CD4-positive, alpha-beta memory T cell (primary cell): ENCODE results near the gene DHRS9. TPM values are rescaled to one million over a fixed set of nuclear protein-coding genes. Genes with fewer than 3 reads are reported as not detected.

Experiments used
- CTCF ChIA-PET: fragments of 350-600 bp; sonication (Branson Sonifier 250); formaldehyde crosslinking; loops from one replicate; lab custom pipeline; 2021; ENCODE audit warnings: inconsistent platforms; ENCODE audit not compliant: partially characterized antibody; lab: Charles Lee
- POLR2A ChIA-PET: fragments of 350-600 bp; sonication (Branson Sonifier 250); formaldehyde crosslinking; loops from one replicate; lab custom pipeline; 2021; ENCODE audit not compliant: partially characterized antibody; lab: Charles Lee
- DNase-seq, 5 donors: peaks; one replicate each; pipeline versions ENCODE4 v3.0.0 to v3.0.0-alpha.2; 2020 to 2022; ENCODE audit warnings: mixed read lengths in 1 of 5
- H3K27ac ChIP-seq: one replicate; pipeline ENCODE4 v1.7.0; 2013; ENCODE audit warnings: low read depth, low read length
- H3K27me3 ChIP-seq: 2 replicates; pipeline ENCODE4 v1.7.0; 2013; ENCODE audit warnings: mild to moderate bottlenecking, low read length, moderate library complexity; ENCODE audit not compliant: insufficient read depth
- H3K36me3 ChIP-seq: 2 replicates; pipeline ENCODE4 v1.7.0; 2013; ENCODE audit warnings: mild to moderate bottlenecking, low read length, moderate library complexity; ENCODE audit not compliant: insufficient read depth
- H3K4me1 ChIP-seq: 2 replicates; pipeline ENCODE4 v1.7.0; 2013; ENCODE audit warnings: mild to moderate bottlenecking, low read length, moderate library complexity; ENCODE audit not compliant: insufficient read depth
- H3K4me3 ChIP-seq, 2 donors: one replicate each; pipeline ENCODE4 v1.7.0; 2013; ENCODE audit warnings: low read length in 2 of 2, mild to moderate bottlenecking in 1 of 2
- H3K9me3 ChIP-seq, 2 donors: one replicate each; pipeline ENCODE4 v1.7.0; 2013; ENCODE audit warnings: low read length in 2 of 2, control low read depth in 1 of 2; ENCODE audit not compliant: control insufficient read depth in 1 of 2
- H3K27ac Mint-ChIP-seq, 7 donors: one replicate each; pipeline ENCODE4 v1.8.0; 2020 to 2021; ENCODE audit warnings: mixed read lengths in 7 of 7, mild to moderate bottlenecking in 6 of 7, inconsistent platforms in 3 of 7, moderate library complexity in 3 of 7
- H3K27me3 Mint-ChIP-seq, 2 donors: one replicate each; pipeline ENCODE4 v1.8.0; 2020 to 2021; ENCODE audit warnings: mixed read lengths in 2 of 2
- H3K36me3 Mint-ChIP-seq, 2 donors: one replicate each; pipeline ENCODE4 v1.8.0; 2020 to 2021; ENCODE audit warnings: mixed read lengths in 2 of 2, inconsistent platforms in 1 of 2, mild to moderate bottlenecking in 1 of 2
- H3K4me1 Mint-ChIP-seq, 4 donors: one replicate each; pipeline ENCODE4 v1.8.0; 2020 to 2021; ENCODE audit warnings: mixed read lengths in 4 of 4, mild to moderate bottlenecking in 1 of 4
- H3K4me3 Mint-ChIP-seq, 8 donors: one replicate each; pipeline ENCODE4 v1.8.0; 2020 to 2021; ENCODE audit warnings: mixed read lengths in 8 of 8, mild to moderate bottlenecking in 7 of 8, moderate library complexity in 6 of 8, inconsistent platforms in 3 of 8
- H3K9me3 Mint-ChIP-seq, 8 donors: one replicate each; pipeline ENCODE4 v1.8.0; 2020 to 2021; ENCODE audit warnings: mixed read lengths in 8 of 8, mild to moderate bottlenecking in 5 of 8, inconsistent platforms in 3 of 8, moderate library complexity in 1 of 8
- intact Hi-C: fragments of 100-400 bp; cut with micrococcal nuclease; formaldehyde crosslinking; loops from one replicate; pipeline ENCODE4 v1.15.1; 2023
- polyA plus RNA-seq, 2 donors: library from polyadenylated mRNA; unstranded; fragments of 300-500 nt; fragmentation: Illumina TruSeq; gene quantifications; one replicate each; pipeline ENCODE4 v1.2.3, GENCODE V29; 2021
- total RNA-seq, 2 experiments: library from RNA; stranded (reverse); gene quantifications; one replicate each; pipeline ENCODE4 v1.2.3, GENCODE V29; 2021

Gene DHRS9
- total and polyA plus RNA-seq, 4 experiments from 2014 or later = 0.32 to 0.44 TPM; not detected in 2

DNA sequence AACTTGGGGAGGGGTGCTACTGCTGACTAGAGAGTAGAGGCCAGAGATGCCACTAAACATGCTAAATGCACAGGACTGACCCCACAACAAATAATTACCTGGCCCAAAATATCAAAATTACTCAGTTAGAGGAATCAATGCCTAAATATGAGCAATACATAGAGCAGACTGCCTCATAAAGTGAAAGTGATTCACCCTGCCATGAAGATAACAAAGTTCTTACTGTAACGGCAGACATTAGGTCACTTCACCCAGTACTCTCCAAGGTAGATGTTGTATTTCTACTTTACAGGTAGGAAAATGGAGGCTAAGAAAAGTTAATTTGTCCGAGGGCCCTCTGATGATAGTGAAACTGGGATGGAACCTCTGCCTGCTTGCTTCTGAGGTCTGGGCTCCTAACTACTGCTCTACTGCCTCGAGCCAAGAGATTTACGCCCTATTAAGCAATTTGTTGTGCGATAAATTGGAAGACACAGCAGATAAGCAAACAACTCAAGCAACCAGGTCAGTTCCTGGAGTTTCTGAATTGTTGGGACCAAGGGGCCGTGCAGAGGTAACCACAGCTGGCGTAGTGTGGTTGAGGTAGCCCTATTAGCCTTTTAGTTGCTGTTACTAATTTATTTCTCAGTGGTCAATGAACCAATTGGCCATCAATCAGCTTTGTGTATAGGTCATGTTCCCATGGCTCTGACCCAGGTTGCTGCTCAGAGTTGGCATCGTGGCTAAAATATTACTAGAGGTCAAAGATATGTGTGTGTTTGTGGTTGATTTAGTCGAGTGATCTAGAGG, 4.8 kb downstream of the DHRS9 start:
- ChIA-PET POLR2A (no interaction called here), CTCF (no interaction called here)
- no peaks in the 10 kb centered on the region for H3K36me3 ChIP-seq
- H3K4me1 ChIP-seq = peaks cover 4% of the 10 kb centered on the region
- H3K27ac Mint-ChIP-seq = no peak overlapping the region
- H3K4me3 ChIP-seq = no peak overlapping the region
- DNase-seq = no peak
- no peaks in the 10 kb centered on the region for H3K9me3 ChIP-seq
- intact Hi-C loops = no loop called here
- no peaks in the 10 kb centered on the region for H3K9me3 Mint-ChIP-seq
- H3K4me1 Mint-ChIP-seq = peaks cover 0 to 4% (median 3%) of the 10 kb centered on the region in 4 donors
- H3K36me3 Mint-ChIP-seq = no peaks in the 10 kb centered on the region
- no peaks in the 10 kb centered on the region for H3K27me3 ChIP-seq
- H3K27ac ChIP-seq = no peak overlapping the region
- no peaks in the 10 kb centered on the region for H3K27me3 Mint-ChIP-seq
- peak overlapping the region in 1 of 8 donors; percentile 2 for H3K4me3 Mint-ChIP-seq

GRCh38 chr2:169077674-169078240, 8.4 kb downstream of the DHRS9 start:
- Histone ChIP-seq H3K4me1 (no peaks in the 10 kb centered on the region), H3K4me3 (no peak overlapping the region), H3K27me3 (no peaks in the 10 kb centered on the region), H3K36me3 (no peaks in the 10 kb centered on the region), H3K9me3 (no peaks in the 10 kb centered on the region), H3K27ac (no peak overlapping the region)
- intact Hi-C loops = no loop called here
- H3K27me3 Mint-ChIP-seq = no peaks in the 10 kb centered on the region
- H3K27ac Mint-ChIP-seq = no peak overlapping the region
- H3K4me3 Mint-ChIP-seq = no peak overlapping the region
- POLR2A ChIA-PET = no interaction called here
- H3K4me1 Mint-ChIP-seq = peaks cover 0 to 4% (median under 1%) of the 10 kb centered on the region in 4 donors
- CTCF ChIA-PET = no interaction called here
- no peaks in the 10 kb centered on the region for H3K36me3 Mint-ChIP-seq
- no peaks in the 10 kb centered on the region for H3K9me3 Mint-ChIP-seq
- DNase-seq = no peak

DNA sequence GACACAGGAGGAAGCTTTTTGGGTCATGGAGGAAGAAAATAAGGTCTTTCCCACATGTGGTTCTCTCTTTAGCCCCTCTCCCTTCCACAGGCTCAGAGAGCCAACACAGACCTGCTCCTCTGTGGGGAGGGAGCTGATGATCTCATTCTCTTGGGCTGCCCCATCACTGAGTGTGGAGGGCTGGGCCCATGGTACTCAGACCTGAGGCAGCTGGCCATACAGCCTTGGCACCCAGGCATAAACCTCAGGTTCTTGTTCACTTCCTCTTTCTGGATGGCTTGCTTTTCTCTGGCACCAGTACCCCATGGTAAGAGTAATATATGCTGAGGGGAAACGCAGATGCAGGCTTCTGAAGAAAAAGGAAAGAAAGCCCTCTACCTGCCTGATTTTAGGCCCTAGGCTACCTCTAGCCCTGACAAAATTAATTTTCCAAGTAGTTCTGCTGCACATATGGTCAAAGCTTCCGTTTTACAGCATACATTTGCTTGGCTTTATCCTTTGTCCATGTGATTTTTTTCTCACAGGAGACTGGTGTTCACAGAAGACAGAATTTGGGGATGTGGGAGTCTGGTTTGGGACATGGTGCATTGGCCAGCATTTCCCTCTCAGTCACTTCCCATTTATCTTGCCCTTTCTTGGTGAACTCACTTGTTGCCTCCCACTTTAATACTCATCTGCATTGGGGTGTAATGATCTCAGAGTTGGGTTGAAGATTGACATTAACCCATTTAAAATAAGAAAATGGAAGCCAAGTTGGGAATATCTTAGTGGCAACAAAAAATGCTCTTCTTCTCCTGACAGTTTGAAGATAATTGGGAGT, 11.1 kb downstream of the DHRS9 start:
- no peaks in the 10 kb centered on the region for H3K36me3 ChIP-seq
- H3K27me3 ChIP-seq = no peaks in the 10 kb centered on the region
- no peak overlapping the region for H3K4me3 ChIP-seq
- DNase-seq = no peak
- no peaks in the 10 kb centered on the region for H3K4me1 Mint-ChIP-seq
- intact Hi-C loops = no loop called here
- no peaks in the 10 kb centered on the region for H3K4me1 ChIP-seq
- H3K36me3 Mint-ChIP-seq = no peaks in the 10 kb centered on the region
- no peak overlapping the region for H3K27ac Mint-ChIP-seq
- H3K27me3 Mint-ChIP-seq = no peaks in the 10 kb centered on the region
- POLR2A ChIA-PET = no interaction called here
- H3K9me3 ChIP-seq = no peaks in the 10 kb centered on the region
- peaks cover 0 to 5% (median 0%) of the 10 kb centered on the region in 8 donors for H3K9me3 Mint-ChIP-seq
- H3K4me3 Mint-ChIP-seq = no peak overlapping the region
- H3K27ac ChIP-seq = no peak overlapping the region
- CTCF ChIA-PET = no interaction called here

DNA sequence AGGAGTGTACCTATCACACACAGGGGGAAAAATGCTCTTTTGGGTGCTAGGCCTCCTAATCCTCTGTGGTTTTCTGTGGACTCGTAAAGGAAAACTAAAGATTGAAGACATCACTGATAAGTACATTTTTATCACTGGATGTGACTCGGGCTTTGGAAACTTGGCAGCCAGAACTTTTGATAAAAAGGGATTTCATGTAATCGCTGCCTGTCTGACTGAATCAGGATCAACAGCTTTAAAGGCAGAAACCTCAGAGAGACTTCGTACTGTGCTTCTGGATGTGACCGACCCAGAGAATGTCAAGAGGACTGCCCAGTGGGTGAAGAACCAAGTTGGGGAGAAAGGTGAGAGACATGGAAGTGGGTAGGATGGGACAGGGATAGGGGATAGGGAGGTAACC, 12.2 kb downstream of the DHRS9 start:
- Mint-ChIP-seq H3K9me3 (peaks cover 0 to 12% (median 2%) of the 10 kb centered on the region in 8 donors), H3K27me3 (peaks cover 2 to 6% of the 10 kb centered on the region in 2 donors), H3K4me3 (no peak overlapping the region), H3K27ac (no peak overlapping the region), H3K4me1 (no peaks in the 10 kb centered on the region), H3K36me3 (no peaks in the 10 kb centered on the region)
- Histone ChIP-seq H3K4me1 (no peaks in the 10 kb centered on the region), H3K4me3 (no peak overlapping the region), H3K27me3 (no peaks in the 10 kb centered on the region), H3K36me3 (no peaks in the 10 kb centered on the region), H3K9me3 (no peaks in the 10 kb centered on the region), H3K27ac (no peak overlapping the region)
- ChIA-PET CTCF (no interaction called here), POLR2A (no interaction called here)
- no peak for DNase-seq
- intact Hi-C loops = no loop called here

DNA sequence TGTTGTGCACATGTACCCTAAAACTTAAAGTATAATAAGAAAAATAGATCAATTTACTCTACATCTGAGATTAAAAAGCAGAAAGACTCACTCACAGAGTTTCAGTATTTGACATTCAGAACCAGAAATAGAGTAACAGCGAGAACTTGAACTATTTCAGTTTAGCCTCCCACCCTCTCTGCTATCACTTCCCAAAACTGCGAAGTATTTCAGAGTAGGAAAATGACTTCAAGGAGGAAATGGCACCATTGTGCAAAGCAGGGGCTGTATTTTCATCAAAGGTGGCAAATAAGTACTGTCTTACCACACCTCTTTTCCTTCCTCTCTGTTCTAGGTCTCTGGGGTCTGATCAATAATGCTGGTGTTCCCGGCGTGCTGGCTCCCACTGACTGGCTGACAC, 13.6 kb downstream of the DHRS9 start:
- H3K36me3 ChIP-seq = no peaks in the 10 kb centered on the region
- CTCF ChIA-PET = interaction anchor here (1.1 kb wide), 1 partner anchor 49 kb away, joined by 3 read pairs; no protein-coding TSS in a partner anchor

DNA sequence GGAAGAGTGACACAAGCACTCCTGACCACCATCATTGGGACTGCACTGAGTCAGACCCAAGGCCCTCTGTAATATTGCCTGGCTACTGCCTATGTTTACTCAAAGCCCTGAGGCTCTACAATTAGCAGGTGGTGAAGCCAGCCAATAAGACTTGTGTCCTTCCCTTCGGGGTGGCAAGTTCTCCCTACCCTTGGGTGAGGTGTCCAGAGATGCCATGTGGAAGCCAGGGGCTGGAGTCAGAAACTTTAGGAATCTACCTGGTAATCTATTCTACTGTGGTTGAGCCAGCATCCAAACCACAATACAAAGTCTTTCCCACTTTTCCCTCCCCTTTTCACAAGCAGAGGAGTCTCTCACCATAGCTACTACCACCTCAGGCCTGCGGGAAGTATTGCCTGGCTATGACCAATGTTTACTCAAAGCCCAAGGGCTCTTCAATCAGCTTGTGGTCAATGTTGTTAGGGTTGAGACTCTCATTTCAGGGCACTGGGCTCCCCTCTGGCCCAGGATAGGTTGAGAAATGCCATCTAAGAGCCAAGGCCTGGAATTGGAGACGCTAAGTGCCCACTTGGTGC, 17.6 kb downstream of the DHRS9 start:
- no peaks in the 10 kb centered on the region for H3K4me1 Mint-ChIP-seq
- no peak overlapping the region for H3K27ac Mint-ChIP-seq
- intact Hi-C loops = no loop called here
- Histone ChIP-seq H3K27ac (no peak overlapping the region), H3K9me3 (no peaks in the 10 kb centered on the region), H3K36me3 (no peaks in the 10 kb centered on the region), H3K27me3 (no peaks in the 10 kb centered on the region), H3K4me1 (no peaks in the 10 kb centered on the region), H3K4me3 (no peak overlapping the region)
- POLR2A ChIA-PET = no interaction called here
- H3K36me3 Mint-ChIP-seq = no peaks in the 10 kb centered on the region
- CTCF ChIA-PET = interaction anchor here (2.4 kb wide), 1 partner anchor 22 kb away, joined by 8 read pairs; no protein-coding TSS in a partner anchor
- DNase-seq = no peak
- peaks cover 6 to 8% of the 10 kb centered on the region in 2 donors for H3K27me3 Mint-ChIP-seq
- peaks cover 0 to 12% (median 2%) of the 10 kb centered on the region in 8 donors for H3K9me3 Mint-ChIP-seq
- no peak overlapping the region for H3K4me3 Mint-ChIP-seq

More for the DNA sequence above, 13.6 kb downstream of the DHRS9 start:
- Mint-ChIP-seq H3K27me3 (peaks cover 2 to 6% of the 10 kb centered on the region in 2 donors), H3K27ac (no peak overlapping the region), H3K9me3 (peaks cover 0 to 12% (median 2%) of the 10 kb centered on the region in 8 donors), H3K4me1 (no peaks in the 10 kb centered on the region), H3K36me3 (no peaks in the 10 kb centered on the region), H3K4me3 (no peak overlapping the region)
- no peaks in the 10 kb centered on the region for H3K9me3 ChIP-seq
- POLR2A ChIA-PET = no interaction called here
- H3K4me3 ChIP-seq = no peak overlapping the region
- no peak overlapping the region for H3K27ac ChIP-seq
- H3K4me1 ChIP-seq = no peaks in the 10 kb centered on the region
- intact Hi-C loops = no loop called here
- no peak for DNase-seq
- H3K27me3 ChIP-seq = no peaks in the 10 kb centered on the region
